Fibroblast of pulmonary artery (primary cell): ENCODE results near the gene PPP4R3A.
"Not testable (repeated sequence)": the region's sequence is repeated elsewhere in the genome, so short reads cannot be mapped to it uniquely, and the experiment has no call there.

Experiments used
- DNase-seq: peaks from one replicate; pipeline ENCODE4 v3.0.0-alpha.2; 2010; ENCODE audit warnings: low read depth
- H3K4me3 ChIP-seq: replicated peaks from 2 replicates; pipeline ENCODE4 v1.5.1; 2011; ENCODE audit warnings: low read depth, mild to moderate bottlenecking, control low read depth, low read length, moderate library complexity
- TF ChIP-seq, protein P1 (sequence below): IDR thresholded peaks from 2 replicates; pipeline ENCODE4 v1.5.1; 2011; ENCODE audit warnings: mild to moderate bottlenecking, control low read depth, low read length, inconsistent platforms; ENCODE audit errors: missing control alignments

The PPP4R3A gene

DNA sequence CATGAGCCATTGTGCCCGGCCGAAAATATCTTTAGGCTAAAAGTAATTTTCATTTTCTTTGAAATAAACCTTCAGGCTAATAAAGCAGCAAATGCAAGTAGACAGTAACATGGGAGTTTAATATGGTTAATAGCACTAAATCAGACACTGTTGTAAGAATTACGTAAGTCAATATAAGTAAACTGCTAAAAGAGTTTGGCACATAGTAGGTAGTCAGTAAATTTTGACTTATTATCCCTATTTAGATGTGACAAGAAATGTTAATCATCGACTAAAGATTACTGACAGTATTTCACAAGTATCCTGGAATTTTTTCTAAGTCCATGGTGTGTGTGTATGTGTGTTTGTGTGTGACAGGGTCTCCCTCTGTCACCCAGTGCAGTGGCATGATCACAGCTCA is 3.9 kb downstream of the PPP4R3A start:
- no peak for DNase-seq
- TF ChIP-seq, protein P1, sequence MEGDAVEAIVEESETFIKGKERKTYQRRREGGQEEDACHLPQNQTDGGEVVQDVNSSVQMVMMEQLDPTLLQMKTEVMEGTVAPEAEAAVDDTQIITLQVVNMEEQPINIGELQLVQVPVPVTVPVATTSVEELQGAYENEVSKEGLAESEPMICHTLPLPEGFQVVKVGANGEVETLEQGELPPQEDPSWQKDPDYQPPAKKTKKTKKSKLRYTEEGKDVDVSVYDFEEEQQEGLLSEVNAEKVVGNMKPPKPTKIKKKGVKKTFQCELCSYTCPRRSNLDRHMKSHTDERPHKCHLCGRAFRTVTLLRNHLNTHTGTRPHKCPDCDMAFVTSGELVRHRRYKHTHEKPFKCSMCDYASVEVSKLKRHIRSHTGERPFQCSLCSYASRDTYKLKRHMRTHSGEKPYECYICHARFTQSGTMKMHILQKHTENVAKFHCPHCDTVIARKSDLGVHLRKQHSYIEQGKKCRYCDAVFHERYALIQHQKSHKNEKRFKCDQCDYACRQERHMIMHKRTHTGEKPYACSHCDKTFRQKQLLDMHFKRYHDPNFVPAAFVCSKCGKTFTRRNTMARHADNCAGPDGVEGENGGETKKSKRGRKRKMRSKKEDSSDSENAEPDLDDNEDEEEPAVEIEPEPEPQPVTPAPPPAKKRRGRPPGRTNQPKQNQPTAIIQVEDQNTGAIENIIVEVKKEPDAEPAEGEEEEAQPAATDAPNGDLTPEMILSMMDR: no peak
- H3K4me3 ChIP-seq: no peak overlapping the region

DNA sequence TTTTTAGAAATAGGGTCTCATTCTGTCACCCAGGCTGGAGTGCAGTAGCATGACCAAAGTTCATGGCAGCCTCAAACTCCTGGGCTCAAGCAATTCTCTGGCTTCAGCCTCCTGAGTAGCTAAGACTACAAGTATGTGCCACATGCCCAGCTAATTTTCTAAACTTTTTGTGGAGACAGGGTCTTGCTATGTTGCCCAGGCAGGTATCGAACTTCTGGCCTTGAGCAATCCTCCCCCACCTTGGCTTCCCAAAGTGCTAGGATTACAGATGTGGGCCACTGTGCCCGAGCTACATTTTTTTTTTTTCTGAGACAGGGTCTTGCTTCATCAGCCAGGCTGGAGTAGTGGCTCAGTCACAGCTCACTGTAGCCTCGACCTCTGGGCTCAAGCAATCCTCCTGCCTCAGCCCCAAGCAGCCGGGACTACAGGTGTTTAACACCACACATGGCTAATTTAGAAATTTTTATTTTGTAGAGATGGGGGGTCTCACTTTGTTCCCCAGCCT is 7.1 kb downstream of the PPP4R3A start:
- TF ChIP-seq, protein P1: no peak
- DNase-seq: no peak
- H3K4me3 ChIP-seq: no peak overlapping the region

DNA sequence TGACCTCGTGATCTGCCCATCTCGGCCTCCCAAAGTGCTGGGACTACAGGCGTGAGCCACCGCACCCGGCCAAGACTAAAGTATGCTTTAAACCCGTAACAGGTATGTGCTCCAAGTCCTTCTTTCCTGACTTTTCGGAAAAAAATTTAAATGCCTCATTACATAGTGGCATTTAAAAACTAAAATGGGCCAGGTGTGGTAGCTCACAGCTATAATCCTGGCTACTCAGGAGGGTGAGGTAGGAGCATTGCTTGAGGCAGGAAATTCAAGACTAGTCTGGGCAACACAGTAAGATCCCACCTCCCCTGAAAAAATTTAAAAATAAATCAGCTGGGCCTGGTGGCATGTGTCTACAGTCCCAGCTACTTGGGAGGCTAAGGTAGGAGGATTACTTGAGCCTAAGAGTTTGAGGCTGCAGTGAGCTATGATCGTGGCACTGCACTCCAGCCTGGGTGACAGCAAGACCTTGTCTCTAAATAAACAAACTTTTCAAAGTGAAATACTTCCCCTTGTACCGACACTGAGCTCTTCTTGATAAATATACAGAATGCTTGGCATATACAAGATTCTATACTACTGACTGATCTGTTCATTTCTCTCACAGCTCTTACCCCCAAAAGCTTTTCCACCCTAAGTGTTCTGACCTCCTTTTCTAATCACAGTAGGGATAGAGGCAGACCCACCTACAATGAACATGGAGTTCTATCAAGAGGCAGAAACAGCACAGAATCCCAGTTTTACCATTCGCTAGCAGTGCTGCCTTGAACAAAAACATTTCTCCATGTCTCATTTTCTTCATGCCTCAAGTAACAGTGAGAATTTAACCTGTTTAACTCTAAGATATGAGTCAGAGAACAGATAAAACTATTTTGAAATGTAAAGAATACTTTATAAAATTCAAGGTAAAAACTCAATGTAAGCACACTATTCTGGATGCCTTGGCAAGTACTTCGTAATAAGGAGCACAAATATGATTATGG is 7.9 kb downstream of the PPP4R3A start:
- no peak for DNase-seq
- no peak overlapping the region for H3K4me3 ChIP-seq
- TF ChIP-seq, protein P1: no peak

DNA sequence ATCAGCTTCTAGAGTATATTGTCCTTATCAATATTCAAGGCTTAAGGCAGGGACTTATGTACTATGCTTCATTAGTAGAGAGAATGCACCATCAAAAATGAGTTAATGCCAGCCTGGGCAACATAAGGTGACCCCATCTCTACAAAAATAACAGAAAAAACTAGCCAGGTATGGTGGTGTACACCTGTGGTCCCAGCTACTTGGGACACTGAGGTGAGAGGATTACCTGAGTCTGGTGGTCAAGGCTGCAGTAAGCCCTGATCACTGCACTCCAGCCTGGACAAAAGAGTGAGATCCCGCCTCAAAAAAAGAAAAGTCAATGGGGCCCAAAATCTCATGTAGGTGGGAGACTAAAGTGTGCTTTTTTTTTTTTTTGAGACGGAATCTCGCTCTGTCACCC is 8.8 kb downstream of the PPP4R3A start:
- TF ChIP-seq, protein P1: no peak
- DNase-seq: no peak
- no peak overlapping the region for H3K4me3 ChIP-seq

DNA sequence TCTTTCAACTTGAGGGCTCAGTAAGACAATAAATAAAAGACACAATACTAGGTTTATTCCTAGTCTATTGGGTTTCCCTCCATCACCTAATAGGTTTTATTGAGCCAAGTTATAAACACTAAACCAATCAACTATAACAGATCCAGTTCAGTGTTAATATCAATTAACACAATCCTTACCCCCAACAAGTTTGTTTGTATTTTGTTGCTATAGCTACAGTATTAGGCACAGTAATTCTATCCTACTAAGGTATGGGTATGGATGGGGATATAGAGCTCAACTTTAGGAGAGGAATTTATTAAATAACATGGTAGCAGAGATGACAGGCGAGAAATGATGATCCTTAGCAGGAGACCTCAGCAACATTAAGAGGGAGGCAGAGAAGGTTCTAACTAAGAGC is 13.3 kb downstream of the PPP4R3A start:
- no peak for DNase-seq
- H3K4me3 ChIP-seq: no peak overlapping the region
- TF ChIP-seq, protein P1: no peak

DNA sequence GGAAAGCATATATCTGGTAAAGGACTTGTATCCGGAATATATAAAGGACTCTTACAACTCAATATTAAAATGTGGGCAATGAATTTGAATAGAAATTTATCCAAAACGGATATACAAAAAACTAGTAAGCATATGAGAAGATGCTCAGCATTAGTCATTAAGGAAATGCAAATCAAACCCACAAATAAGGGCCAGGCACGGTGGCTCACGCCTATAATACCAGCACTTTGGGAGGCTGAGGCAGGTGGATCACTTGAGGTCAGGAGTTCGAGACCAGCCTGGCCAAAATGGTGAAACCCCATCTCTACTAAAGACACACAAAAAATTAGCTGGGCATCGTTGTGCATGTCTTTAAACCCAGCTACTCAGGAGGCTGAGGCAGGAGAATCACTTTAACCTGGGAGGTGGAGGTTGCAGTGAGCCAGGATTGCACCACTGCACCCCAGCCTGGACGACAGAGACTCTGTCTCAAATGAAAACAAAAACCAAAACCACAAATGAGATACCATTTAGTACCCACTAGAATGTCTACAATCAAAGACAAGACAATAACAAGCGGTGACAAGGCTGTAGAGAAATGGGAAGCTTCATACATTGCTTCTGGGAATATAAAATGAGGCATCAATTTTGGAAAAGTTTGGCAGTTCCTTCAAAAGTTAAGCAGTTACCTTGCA is 15.6 kb downstream of the PPP4R3A start:
- DNase-seq, H3K4me3 ChIP-seq: not testable (repeated sequence)

DNA sequence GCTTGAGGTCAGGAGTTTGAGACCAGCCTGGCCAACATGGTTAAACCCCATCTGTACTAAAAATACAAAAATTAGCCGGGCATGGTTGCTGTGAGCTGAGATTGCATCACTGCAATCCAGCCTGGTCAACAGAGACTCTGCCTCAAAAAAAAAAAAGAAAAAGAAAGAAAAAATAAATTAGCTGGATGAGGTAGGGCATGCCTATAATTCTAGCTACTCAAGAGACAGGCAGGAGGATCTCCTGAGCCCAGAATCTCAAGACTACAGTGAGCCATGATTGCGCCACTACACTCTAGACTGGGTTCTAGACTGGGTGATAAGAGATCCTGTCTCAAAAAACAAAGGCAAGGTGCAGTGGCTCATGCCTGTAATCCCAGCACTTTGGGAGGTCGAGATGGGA is 16.9 kb downstream of the PPP4R3A start:
- DNase-seq: peak; percentile 32
- TF ChIP-seq, protein P1: no peak
- no peak overlapping the region for H3K4me3 ChIP-seq
